ENCODE data around the gene EMX1.

Gene EMX1

GRCh38 chr2:72979896-72980295 lies 62.6 kb downstream of the EMX1 start:
- DNase-seq (ENCODE audit: low read depth in 2 of 3, low spot score in 2 of 3), result no peak

GRCh38 chr2:72980535-72981217 lies 63.4 kb downstream of the EMX1 start:
- no peak for DNase-seq (ENCODE audit: low read depth in 2 of 3, low spot score in 2 of 3)

- DNase-seq (ENCODE audit: low read depth in 2 of 3, low spot score in 2 of 3), result no peak
These were observed 64.2 kb downstream of the EMX1 start for GRCh38 chr2:72981536-72981935.

- no peak for DNase-seq (ENCODE audit: low read depth in 2 of 3, low spot score in 2 of 3)
These were observed 64.9 kb downstream of the EMX1 start for GRCh38 chr2:72982219-72982618.

- no peak for DNase-seq (ENCODE audit: low read depth in 2 of 3, low spot score in 2 of 3)
These were observed 65.6 kb downstream of the EMX1 start for GRCh38 chr2:72982781-72983499.

GRCh38 chr2:72983500-72984161 lies 66.3 kb downstream of the EMX1 start:
- DNase-seq (ENCODE audit: low read depth in 2 of 3, low spot score in 2 of 3), result no peak

GRCh38 chr2:72984172-72984671 lies 66.9 kb downstream of the EMX1 start:
- DNase-seq (ENCODE audit: low read depth in 2 of 3, low spot score in 2 of 3), result no peak

Data from activated CD8-positive, alpha-beta memory T cell treated with anti-CD3 and anti-CD28 coated beads for 48 hours (primary cell).